ENCODE measurements around the gene RNF180.

- TF ChIP-seq, protein P1, sequence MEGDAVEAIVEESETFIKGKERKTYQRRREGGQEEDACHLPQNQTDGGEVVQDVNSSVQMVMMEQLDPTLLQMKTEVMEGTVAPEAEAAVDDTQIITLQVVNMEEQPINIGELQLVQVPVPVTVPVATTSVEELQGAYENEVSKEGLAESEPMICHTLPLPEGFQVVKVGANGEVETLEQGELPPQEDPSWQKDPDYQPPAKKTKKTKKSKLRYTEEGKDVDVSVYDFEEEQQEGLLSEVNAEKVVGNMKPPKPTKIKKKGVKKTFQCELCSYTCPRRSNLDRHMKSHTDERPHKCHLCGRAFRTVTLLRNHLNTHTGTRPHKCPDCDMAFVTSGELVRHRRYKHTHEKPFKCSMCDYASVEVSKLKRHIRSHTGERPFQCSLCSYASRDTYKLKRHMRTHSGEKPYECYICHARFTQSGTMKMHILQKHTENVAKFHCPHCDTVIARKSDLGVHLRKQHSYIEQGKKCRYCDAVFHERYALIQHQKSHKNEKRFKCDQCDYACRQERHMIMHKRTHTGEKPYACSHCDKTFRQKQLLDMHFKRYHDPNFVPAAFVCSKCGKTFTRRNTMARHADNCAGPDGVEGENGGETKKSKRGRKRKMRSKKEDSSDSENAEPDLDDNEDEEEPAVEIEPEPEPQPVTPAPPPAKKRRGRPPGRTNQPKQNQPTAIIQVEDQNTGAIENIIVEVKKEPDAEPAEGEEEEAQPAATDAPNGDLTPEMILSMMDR (conservative IDR thresholded peaks at IDR 0.05; ENCODE audit: low read depth, low read length), result no peak
- no peak for TF ChIP-seq EZH2 (IDR thresholded peaks at IDR 0.05; ENCODE audit: low read length, unreplicated experiment)
These were observed 132.9 kb downstream of the RNF180 start for GRCh38 chr5:64298586-64298985.

All from PC-3 (cell line).